HL-60 (cell line): ENCODE measurements around the gene ACTA2.

Experiments
- GABPA ChIP-seq: IDR thresholded peaks from 2 replicates; pipeline ENCODE4 v1.6.1; 2012; ENCODE audit warnings: low read depth
- POLR2AphosphoS5 ChIP-seq: IDR thresholded peaks from 2 replicates; pipeline ENCODE4 v1.6.1; 2012; ENCODE audit warnings: low read depth
- REST ChIP-seq: IDR thresholded peaks from 2 replicates; pipeline ENCODE4 v1.6.1; 2012; ENCODE audit warnings: low read depth; ENCODE audit not compliant: insufficient replicate concordance
- TF ChIP-seq, protein P1 (sequence below): IDR thresholded peaks from one replicate; pipeline ENCODE4 v1.5.1; 2011; ENCODE audit warnings: low read length, control low read depth, inconsistent platforms; ENCODE audit not compliant: insufficient read depth

DNA sequence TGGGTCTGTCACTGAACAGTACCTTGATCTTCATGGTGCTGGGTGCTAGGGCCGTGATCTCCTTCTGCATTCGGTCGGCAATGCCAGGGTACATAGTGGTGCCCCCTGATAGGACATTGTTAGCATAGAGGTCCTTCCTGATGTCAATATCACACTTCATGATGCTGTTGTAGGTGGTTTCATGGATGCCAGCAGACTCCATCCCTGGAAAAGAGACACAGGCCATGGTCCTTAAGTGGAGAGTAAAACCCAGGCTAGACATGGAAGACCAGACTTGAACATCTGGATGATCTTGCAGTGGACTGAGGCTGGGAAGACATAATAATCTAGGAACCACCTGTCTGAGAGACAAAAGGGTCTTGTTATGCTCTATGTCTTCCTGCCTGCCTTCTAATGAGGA lies 14.5 kb downstream of the ACTA2 start:
- no peak for TF ChIP-seq POLR2AphosphoS5
- TF ChIP-seq, protein P1, sequence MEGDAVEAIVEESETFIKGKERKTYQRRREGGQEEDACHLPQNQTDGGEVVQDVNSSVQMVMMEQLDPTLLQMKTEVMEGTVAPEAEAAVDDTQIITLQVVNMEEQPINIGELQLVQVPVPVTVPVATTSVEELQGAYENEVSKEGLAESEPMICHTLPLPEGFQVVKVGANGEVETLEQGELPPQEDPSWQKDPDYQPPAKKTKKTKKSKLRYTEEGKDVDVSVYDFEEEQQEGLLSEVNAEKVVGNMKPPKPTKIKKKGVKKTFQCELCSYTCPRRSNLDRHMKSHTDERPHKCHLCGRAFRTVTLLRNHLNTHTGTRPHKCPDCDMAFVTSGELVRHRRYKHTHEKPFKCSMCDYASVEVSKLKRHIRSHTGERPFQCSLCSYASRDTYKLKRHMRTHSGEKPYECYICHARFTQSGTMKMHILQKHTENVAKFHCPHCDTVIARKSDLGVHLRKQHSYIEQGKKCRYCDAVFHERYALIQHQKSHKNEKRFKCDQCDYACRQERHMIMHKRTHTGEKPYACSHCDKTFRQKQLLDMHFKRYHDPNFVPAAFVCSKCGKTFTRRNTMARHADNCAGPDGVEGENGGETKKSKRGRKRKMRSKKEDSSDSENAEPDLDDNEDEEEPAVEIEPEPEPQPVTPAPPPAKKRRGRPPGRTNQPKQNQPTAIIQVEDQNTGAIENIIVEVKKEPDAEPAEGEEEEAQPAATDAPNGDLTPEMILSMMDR: no peak
- no peak for TF ChIP-seq GABPA
- TF ChIP-seq REST: no peak
